Right lobe of liver (tissue), 6 donors: ENCODE data around the gene DUS3L. TPM values are rescaled to one million over a fixed set of nuclear protein-coding genes. Genes with fewer than 3 reads are reported as not detected.

Experiments
- ATAC-seq, 4 donors: fragments of 200-7000 bp; cut with Tn5 transposase; one replicate each; pipeline ENCODE4 v1.9.1; 2020; ENCODE audit warnings: mild to moderate bottlenecking in 4 of 4, moderate library complexity in 4 of 4
- DNase-seq, 3 donors: peaks; one replicate each; pipeline ENCODE4 v3.0.0-alpha.2; 2020
- H3K27ac ChIP-seq, 3 donors: fragments of 200-600 bp; one replicate each; pipeline ENCODE4 v1.8.0; 2022
- H3K27me3 ChIP-seq, 2 donors: fragments of 200-600 bp; one replicate each; pipeline ENCODE4 v1.8.0; 2022
- H3K36me3 ChIP-seq, 4 donors: fragments of 200-600 bp; sonication (generic) in 1 of 4; one replicate each; pipeline versions ENCODE4 v1.5.1 to v1.8.0; 2017 to 2022; ENCODE audit warnings: control low read depth in 1 of 4
- H3K4me1 ChIP-seq, 4 donors: fragments of 200-600 bp; sonication (generic) in 1 of 4; one replicate each; pipeline versions ENCODE4 v1.5.1 to v1.8.0; 2017 to 2022; ENCODE audit warnings: control low read depth in 1 of 4
- H3K4me3 ChIP-seq, 3 donors: fragments of 200-600 bp; one replicate each; pipeline ENCODE4 v1.8.0; 2022
- H3K9me3 ChIP-seq, 4 donors: fragments of 200-600 bp; sonication (generic) in 1 of 4; one replicate each; pipeline versions ENCODE4 v1.5.1 to v1.8.0; 2017 to 2022; ENCODE audit warnings: control low read depth in 1 of 4
- POLR2A ChIP-seq: fragments of 450-650 bp; IDR thresholded peaks from one replicate; pipeline ENCODE4 v1.6.1; 2017; ENCODE audit warnings: antibody characterized with exemption, mild to moderate bottlenecking
- WGBS: methylation state at CpG from one replicate; pipeline ENCODE4 v1.1.6; 2018; ENCODE audit warnings: low coverage, low lambda C conversion rate; ENCODE audit not compliant: insufficient coverage; ENCODE audit errors: missing lambda C conversion rate; 5-methylcytosine and 5-hydroxymethylcytosine counted together
- intact Hi-C, 2 donors: fragments of 100-400 bp; cut with DNase I; formaldehyde crosslinking; loops; one replicate each; pipeline versions ENCODE4 v1.11.2 to v1.14.1; 2022
- total RNA-seq, 6 experiments: library from RNA; depleted of rRNA in 2 of 6; stranded (reverse); fragments of >200 nt in 2 of 6; fragmentation: NEBNext Ultra II Directional in 3 of 6; extraction: Animal tissue kit (Norgen Biotek cat#: 25700) in 3 of 6; gene quantifications; one replicate each; pipeline versions ENCODE4 v1.1.0 to v1.2.4, GENCODE V29; 2016 to 2023
- TF ChIP-seq, protein P1 (sequence below), 4 donors: fragments of 200-600 bp in 3 of 4; fragments of 450-650 bp in 1 of 4; IDR thresholded peaks; one replicate each; pipeline versions ENCODE4 v1.5.1 to v1.8.0; 2016 to 2022; ENCODE audit warnings: antibody characterized with exemption in 4 of 4, mild to moderate bottlenecking in 2 of 4
- donor health status: DM: no; HTN: yes; CAD: no.
- donor health status: DM: no; HTN: no; CAD: no.
- donor health status: DM: no; HTN: no; CAD: no.
- donor health status: DM: no; HTN: yes; CAD: no.
- donor health status: DM: no; HTN: yes; CAD: no.

The DUS3L gene
- total RNA-seq, 6 experiments from 2014 or later: 14.7 to 28.6 (median 20.5) TPM

DNA sequence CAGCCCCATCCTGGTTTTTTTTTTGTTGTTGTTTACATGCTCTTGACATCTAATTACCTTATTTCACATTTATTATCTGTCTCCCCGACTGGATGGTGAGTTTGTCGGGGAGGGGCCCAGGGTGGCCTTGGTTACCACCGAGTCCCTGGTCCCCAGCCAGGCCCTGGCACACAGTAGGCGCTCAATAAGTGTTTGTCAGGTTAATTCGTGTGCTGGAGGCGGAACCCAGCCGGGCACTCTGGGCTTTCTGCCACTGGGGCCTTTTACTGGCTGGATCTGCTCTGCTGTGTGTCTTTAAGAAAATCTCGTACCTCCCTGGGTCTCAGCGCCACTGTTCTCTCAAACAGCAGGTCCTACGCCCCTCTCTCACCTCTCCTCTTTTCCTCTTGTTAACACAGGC lies 18.5 kb upstream of the DUS3L start:
- Histone ChIP-seq H3K27ac (peak overlapping the region in 2 of 3 donors; percentile 47 to 77), H3K36me3 (no peaks in the 10 kb centered on the region), H3K4me1 (peaks cover 0 to 9% (median 3%) of the 10 kb centered on the region in 4 donors), H3K9me3 (no peaks in the 10 kb centered on the region), H3K4me3 (no peak overlapping the region), H3K27me3 (no peaks in the 10 kb centered on the region)
- DNase-seq: no peak
- no peak for TF ChIP-seq POLR2A
- TF ChIP-seq, protein P1, sequence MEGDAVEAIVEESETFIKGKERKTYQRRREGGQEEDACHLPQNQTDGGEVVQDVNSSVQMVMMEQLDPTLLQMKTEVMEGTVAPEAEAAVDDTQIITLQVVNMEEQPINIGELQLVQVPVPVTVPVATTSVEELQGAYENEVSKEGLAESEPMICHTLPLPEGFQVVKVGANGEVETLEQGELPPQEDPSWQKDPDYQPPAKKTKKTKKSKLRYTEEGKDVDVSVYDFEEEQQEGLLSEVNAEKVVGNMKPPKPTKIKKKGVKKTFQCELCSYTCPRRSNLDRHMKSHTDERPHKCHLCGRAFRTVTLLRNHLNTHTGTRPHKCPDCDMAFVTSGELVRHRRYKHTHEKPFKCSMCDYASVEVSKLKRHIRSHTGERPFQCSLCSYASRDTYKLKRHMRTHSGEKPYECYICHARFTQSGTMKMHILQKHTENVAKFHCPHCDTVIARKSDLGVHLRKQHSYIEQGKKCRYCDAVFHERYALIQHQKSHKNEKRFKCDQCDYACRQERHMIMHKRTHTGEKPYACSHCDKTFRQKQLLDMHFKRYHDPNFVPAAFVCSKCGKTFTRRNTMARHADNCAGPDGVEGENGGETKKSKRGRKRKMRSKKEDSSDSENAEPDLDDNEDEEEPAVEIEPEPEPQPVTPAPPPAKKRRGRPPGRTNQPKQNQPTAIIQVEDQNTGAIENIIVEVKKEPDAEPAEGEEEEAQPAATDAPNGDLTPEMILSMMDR (IDR thresholded peaks at IDR 0.05): no peak
- ATAC-seq: no peak
- intact Hi-C loops: loop anchor here (5.0 to 10.0 kb wide), 2 partner anchors 83 to 155 kb away; no protein-coding TSS in a partner anchor
- 66% methylated on average over 7 of the region's 10 CpGs for WGBS

DNA sequence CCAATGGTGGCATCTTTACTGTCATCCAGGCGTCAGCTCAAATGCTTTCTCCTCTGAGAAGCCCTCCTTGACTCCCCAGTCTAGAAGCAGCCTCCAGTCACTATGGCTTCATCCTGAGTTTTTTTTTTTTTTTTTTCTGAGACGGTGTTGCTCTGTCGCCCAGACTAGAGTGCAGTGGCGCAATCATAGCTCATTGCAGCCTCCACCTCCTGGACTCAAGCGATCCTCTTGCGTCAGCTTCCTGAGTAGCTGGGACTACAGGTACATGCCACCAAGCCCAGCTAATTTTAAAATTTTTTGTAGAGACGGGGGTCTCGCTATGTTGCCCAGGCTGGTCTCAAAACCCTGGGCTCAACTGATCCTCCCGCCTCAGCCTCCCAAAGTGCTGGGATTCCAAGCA lies 18.1 kb upstream of the DUS3L start:
- H3K9me3 ChIP-seq: no peaks in the 10 kb centered on the region
- WGBS: 43% methylated on average over 9 of the region's 9 CpGs
- no peaks in the 10 kb centered on the region for H3K36me3 ChIP-seq
- ATAC-seq: peak; percentile 13 to 57 (median 38)
- intact Hi-C loops: loop anchor here (5.0 to 10.0 kb wide), 2 partner anchors 83 to 156 kb away; no protein-coding TSS in a partner anchor
- peaks cover 0 to 12% (median 3%) of the 10 kb centered on the region in 4 donors for H3K4me1 ChIP-seq
- TF ChIP-seq, protein P1 (IDR thresholded peaks at IDR 0.05): no peak
- TF ChIP-seq POLR2A: no peak
- peak overlapping the region in 2 of 3 donors; percentile 47 to 77 for H3K27ac ChIP-seq
- no peaks in the 10 kb centered on the region for H3K27me3 ChIP-seq
- no peak overlapping the region for H3K4me3 ChIP-seq
- DNase-seq: peak in 2 of 3 donors; percentile 76 to 78

DNA sequence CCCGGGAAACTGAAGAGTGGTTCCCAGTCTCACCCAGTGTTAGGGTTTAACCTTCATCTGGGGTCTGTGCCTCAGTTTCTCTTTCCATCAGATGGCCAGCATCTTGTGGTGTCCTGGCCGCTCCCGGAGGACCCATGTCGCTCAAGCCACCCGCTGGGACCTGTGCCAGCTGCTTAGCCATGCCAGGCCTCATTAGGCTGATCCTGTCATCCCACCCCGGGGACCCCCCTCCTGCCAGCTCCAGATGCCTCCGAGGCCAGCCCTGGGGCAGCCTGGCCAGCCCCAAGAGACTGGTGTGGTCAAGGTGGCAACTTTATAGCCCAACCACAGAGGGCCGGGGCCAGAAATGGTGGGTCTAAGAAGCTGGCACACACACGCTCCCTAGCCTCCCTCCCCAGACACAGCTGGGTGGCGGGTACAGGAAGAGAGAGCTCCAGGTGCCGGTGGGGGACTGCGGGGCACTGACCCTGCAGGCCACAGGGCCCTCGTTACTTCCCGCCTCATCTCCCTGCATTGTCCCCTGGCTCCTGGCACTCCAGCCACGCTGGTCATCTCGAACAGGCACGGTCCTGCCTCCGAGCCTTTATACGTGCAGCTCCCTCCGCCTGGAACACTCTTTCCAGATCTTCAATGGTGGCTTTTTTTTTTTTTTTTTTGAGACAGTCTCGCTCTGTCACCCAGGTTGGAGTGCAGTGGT lies 17.3 kb upstream of the DUS3L start:
- DNase-seq: no peak
- no peaks in the 10 kb centered on the region for H3K27me3 ChIP-seq
- TF ChIP-seq, protein P1 (IDR thresholded peaks at IDR 0.05): no peak
- TF ChIP-seq POLR2A: no peak
- 83% methylated on average over 3 of the region's 21 CpGs for WGBS
- ATAC-seq: no peak
- intact Hi-C loops: loop anchor here (5.0 to 10.0 kb wide), 2 partner anchors 84 to 157 kb away; no protein-coding TSS in a partner anchor
- H3K27ac ChIP-seq: no peak overlapping the region
- H3K4me1 ChIP-seq: peaks cover 0 to 18% (median 5%) of the 10 kb centered on the region in 4 donors
- no peak overlapping the region for H3K4me3 ChIP-seq
- H3K36me3 ChIP-seq: no peaks in the 10 kb centered on the region
- H3K9me3 ChIP-seq: no peaks in the 10 kb centered on the region

DNA sequence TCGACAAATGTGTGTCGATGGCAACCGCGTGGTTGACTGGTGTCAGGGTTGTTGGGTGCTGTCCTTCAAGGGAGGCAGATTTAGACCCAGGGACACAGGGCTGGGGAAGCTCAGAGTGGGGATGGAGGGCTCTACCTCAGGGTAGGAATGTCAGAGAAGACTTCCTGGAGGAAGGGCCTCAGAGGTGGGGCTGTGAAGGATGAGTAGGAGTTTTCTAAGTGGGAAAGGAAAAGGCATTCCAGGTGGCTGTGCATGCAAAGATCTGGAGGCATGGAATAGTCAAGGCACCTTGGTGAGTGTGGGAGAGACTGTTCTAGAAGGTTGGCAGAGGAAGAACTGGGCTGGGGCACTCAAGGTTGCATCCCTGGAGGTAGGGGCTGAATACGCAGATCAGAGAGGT lies 15.9 kb upstream of the DUS3L start:
- Histone ChIP-seq H3K9me3 (no peaks in the 10 kb centered on the region), H3K27me3 (no peaks in the 10 kb centered on the region), H3K27ac (no peak overlapping the region), H3K4me1 (peaks cover 0 to 20% (median 5%) of the 10 kb centered on the region in 4 donors), H3K36me3 (no peaks in the 10 kb centered on the region), H3K4me3 (no peak overlapping the region)
- intact Hi-C loops: loop anchor here (5.0 to 10.0 kb wide), 2 partner anchors 85 to 158 kb away; no protein-coding TSS in a partner anchor
- WGBS: 93% methylated on average over 5 of the region's 5 CpGs
- TF ChIP-seq, protein P1 (IDR thresholded peaks at IDR 0.05): no peak
- TF ChIP-seq POLR2A: no peak
- ATAC-seq: no peak
- no peak for DNase-seq
